IPS DF 4.7 (cell line): ENCODE measurements around the gene PCDHB2.
"Not testable (repeated sequence)": the region's sequence is repeated elsewhere in the genome, so short reads cannot be mapped to it uniquely, and the experiment has no call there.

Experiments used
- DNase-seq: peaks from one replicate; pipeline ENCODE4 v3.0.0-alpha.2; 2013; ENCODE audit warnings: low spot score; ENCODE audit errors: extremely low read depth

The PCDHB2 gene

DNA sequence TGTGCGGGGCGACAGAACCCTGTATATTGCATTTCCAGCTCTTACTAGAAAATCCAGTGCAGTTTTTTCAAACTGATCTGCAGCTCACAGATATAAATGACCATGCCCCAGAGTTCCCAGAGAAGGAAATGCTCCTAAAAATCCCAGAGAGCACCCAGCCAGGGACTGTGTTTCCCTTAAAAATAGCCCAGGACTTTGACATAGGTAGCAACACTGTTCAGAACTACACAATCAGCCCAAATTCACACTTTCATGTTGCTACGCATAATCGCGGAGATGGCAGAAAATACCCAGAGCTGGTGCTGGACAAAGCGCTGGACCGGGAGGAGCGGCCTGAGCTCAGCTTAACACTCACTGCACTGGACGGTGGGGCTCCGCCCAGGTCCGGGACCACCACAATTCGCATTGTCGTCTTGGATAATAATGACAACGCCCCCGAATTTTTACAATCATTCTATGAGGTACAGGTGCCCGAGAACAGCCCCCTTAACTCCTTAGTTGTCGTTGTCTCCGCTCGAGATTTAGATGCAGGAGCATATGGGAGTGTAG, 41.4 kb downstream of the PCDHB2 start:
- no peak for DNase-seq

DNA sequence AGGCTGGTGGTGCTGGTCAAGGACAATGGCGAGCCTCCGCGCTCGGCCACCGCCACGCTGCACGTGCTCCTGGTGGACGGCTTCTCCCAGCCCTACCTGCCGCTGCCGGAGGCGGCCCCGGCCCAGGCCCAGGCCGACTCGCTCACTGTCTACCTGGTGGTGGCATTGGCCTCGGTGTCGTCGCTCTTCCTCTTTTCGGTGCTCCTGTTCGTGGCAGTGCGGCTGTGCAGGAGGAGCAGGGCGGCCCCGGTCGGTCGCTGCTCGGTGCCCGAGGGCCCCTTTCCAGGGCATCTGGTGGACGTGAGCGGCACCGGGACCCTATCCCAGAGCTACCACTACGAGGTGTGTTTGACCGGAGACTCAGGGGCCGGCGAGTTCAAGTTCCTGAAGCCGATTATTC, 42.9 kb downstream of the PCDHB2 start:
- DNase-seq: not testable (repeated sequence)
